Renal cortical epithelial cell (primary cell): ENCODE data around the gene ARHGAP4. TPM values are rescaled to one million over a fixed set of nuclear protein-coding genes. Genes with fewer than 3 reads are reported as not detected.

Source experiments
- DNase-seq: peaks from one replicate; pipeline ENCODE4 v3.0.0-alpha.2; 2011; ENCODE audit warnings: low read depth
- total RNA-seq: library from RNA; depleted of rRNA; stranded (reverse); fragments of >200 nt; gene quantifications from 2 replicates; pipeline ENCODE4 v1.2.3, GENCODE V29; 2014

The ARHGAP4 gene
- total RNA-seq, 1 donor from 2014 or later: 11.8 TPM

DNA sequence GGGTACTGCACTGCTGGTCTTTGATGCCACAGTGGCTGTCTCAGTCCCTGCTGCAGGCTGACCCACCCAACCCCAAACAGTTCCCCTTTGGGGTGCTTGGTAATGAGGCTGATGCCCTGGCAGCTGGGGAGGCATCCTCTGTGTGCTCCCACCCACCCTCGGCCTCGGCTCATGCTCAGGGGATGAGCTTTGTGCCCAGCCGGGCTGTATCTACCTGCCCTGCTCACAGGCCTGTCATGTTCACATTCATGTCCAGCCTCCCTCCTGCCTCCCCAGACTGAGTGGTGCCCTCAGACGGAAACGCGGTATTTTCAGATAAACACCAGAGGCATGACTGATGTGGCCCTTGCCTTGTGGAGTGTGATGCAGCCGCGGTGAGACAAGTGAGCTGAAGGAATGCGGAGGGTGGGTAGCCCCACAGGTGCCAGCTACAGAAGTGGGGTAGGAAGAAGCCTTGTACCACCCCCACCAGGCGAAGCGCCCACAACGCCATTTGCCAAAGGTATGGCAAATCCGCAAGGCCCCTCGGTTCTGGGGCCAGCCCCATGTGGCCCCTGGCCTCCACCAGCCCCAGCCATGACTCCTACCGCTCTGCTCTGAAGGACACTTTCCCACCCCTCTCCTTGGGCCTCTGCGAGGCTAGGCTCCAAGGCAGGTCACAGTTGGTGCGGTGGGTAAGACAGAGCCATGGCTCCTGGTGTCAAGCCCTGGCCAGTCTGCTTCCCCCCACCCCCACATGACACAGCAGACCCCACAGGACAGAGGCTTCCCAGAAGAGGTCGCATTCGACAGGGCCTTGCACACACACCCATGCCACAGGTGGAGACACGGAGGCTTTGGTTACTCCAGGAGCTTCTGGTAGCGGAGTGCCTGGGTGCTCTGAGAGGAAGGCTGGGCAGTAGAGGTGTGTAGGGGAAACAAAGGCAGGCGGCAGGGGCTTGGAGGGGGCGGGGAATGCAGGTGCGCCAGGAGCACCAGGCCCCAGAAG lies 20.2 kb upstream of the ARHGAP4 start:
- DNase-seq: no peak

DNA sequence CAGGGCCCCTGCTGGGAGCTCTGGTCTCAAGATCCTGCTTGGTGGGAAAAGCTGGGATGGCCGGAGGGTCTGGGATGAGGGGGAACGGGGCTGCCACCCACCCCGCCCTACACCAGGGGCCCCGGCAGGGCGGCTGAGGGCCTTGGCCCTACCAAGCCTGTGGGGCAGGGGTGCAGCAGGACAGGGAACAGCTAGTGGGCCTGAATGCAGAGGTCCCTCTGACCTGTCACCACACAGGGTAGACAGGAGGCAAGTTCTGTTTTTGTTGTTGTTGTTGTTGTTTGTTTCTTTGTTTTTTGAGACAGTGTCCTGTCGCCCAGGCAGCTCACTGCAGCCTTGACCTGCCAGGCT lies 18.7 kb upstream of the ARHGAP4 start:
- no peak for DNase-seq

DNA sequence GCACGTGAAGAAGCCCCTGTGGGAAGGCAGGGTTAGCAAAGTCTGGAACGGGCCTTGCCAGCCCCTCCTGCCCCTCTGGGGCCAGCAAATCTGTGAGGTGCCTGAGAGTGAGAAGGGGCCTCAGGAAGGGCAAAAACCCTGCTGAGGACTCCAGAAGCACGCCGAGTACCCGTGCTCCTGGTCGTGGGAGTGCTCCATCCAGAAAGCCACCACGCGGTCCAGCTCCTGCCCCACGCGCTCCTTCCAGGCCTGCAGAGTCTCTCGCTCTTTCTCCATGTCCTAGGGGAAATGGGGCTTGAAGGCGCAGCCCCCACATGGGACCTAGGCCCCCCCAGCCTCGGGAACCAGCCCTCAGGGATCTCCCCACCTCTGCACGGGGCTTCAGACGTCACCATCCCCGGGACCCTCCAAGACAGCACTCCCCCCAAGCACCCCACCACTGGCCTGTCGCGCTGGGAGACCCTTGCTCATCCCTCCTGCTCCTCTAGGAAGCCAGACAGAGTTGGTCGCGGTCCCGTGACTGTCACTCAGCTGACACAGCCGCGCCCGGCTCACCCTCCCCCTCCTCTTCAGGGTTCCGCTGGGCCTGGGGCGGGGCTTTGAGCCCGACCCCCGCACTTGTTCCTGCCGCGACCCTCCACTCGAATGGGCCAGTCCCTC lies 18.2 kb upstream of the ARHGAP4 start, which contains the start of gene RENBP:
TSS of gene RENBP (minus strand) at position 504 of the 660 bp plus-strand sequence. CDS start at position 471, 33 bp downstream.
- no peak for DNase-seq

DNA sequence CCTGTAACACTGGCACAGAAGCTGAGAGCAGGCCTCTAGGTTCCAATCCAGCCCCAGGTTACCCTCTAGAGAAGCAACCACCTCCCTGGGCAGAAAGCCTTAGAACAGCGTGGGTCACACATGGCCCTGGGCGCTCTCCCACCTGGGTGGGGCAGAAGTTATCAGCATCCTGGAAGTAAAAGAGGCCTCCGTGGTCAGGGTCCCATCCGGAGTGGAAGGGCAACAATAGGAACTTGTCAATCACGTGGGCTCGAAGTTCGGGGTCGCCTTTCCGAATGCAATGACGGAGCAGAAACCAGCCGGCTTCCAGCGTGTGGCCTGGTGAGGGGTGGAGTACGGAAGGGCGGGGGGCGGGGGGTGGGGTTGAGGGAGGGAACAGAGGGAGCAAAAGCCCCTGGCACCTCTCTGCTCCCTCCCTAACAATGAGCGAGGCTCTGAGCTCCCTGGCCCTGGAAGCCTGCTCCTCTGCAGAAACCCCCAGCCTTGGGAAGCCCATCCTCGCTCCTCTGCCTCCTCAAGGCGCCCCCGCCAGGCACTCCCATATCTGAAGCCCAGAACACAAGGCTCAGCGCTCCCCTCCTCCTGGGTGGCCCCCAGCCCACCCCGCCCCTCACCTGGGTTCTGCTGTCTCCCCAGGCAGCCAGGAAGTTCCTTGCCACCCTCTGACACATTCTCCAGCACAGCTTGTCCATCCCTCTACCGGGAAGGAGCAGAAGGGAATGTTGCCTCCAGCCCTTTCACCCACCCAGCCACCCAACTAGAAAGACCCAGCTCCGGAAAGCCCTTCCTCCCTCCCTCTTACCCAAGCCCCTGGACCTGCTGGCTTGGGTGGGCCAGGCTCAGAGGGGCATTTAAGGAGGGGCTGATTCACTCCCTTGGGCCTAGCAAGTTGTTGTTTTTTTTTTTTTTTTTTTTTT lies 15.5 kb upstream of the ARHGAP4 start:
- DNase-seq: no peak

DNA sequence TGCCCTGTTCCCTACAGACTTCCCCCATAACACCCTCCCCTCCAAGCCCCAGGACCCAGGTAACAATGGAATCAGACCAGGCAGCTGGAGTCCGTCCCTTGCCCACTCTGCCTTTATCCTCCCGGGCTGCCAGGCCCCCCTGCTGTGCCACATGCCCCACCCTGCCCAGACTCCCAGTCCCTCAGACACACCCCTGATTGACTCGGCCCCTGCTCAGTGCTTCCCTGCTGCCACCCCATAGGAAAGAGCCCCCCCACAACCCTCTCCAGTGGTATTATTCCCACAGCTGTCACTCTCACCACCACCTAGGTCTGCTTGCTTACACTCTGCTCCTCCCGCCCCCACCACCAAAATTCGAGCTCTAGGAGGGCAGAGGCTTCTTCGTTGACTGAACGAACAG lies 13.5 kb upstream of the ARHGAP4 start:
- no peak for DNase-seq

DNA sequence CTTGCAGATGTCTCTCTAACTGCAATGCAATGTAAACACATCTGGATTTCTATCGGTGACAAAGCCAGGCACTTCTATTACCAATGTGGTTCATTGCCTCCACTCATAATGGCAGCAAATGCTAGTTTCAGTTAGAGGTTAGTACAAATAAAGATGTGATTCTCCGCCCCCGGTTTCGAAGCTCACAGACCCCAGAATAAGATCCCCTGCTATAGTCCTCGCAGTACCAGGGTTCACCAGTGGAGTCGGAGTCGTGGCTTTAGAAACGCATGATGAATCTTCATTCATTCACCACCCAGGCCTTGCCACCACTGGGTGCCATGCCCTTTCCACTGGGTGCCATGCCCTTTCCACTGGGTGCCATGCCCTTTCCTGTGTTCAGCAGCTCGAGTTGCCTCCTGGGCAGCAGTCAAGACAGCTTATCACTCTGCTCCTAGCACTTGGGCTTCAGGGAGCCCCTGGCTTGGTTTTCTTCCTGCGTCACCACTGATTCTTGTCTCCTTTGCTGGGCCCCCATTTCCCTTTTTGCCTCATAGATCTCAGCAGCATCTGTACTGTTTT lies 12.2 kb upstream of the ARHGAP4 start:
- DNase-seq: no peak

DNA sequence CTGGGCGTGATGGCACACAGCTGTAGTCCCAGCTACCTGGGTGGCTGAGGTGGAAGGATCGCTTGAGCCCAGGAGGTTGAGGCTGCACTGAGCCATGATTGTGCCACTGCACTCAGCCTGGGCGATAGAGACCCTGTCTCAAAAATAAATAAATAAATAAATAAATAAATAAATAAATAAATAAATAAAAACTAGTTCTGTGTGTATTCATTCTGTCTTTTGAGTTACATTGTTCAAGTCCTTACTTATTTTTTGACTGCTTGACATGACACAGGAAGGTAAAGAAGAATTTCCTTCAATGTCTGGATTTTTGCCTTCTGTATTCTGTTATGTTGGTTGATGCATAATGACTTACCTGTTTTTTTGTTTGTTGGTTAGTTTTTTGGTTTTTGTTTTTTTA lies 11.0 kb upstream of the ARHGAP4 start:
- DNase-seq: no peak

DNA sequence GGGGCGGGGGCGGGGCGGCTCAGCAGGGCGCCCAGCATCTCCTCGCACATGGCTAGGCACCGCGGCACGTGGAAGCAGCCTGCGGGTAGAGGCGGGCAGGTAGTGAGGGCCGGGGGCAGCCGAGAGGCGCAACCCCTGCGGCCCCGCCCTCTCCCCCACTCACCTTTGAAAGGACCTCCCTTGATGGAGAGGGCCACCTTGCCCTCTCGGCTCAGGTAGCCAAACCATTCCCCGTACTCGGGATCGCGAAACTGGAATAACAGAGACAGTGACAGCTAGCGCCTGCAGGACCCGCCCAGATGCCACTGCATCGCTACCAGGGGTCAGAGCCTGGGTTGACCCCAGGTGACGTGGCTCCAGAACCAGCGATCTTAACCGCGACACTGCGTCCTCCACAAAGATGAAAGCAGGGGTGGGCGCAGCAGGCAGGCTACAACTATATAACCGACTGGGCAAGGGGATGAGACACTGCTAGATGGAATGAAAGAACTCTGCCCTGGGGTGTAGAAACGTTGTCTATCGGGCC lies 9.3 kb upstream of the ARHGAP4 start:
- DNase-seq: no peak

DNA sequence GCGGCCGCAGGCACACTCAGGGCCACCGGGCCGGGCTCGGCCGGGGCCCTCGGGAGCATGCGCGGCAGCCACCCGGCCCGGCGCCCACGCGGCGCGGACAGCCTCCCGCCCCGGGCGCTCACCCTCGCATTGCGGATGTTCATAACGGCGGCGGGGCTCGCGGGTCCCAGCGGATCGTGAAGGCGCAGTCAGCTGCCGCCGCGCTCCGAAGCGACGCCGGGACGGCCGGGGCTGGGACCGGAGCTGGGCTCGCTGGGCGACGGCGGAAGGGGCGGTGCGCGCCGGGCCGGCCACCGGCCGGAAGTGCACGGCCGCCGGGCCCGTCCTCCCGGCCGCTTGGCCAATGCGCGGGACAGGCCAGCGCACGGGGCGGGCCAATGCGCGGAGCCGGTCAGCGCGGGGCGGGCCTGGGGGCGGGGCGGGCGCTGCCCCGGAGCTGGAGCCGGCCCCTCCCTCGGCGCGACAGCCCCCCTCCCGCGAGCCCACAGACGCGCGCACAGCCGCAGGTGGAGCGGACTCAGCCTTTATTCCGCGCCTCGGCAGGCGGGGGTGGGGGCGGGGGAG lies 8.8 kb upstream of the ARHGAP4 start, which contains the start of gene NAA10:
TSS of gene NAA10 (minus strand) at position 276 of the 564 bp plus-strand sequence. CDS start at position 143, 133 bp downstream.
- peak; percentile 21 for DNase-seq

DNA sequence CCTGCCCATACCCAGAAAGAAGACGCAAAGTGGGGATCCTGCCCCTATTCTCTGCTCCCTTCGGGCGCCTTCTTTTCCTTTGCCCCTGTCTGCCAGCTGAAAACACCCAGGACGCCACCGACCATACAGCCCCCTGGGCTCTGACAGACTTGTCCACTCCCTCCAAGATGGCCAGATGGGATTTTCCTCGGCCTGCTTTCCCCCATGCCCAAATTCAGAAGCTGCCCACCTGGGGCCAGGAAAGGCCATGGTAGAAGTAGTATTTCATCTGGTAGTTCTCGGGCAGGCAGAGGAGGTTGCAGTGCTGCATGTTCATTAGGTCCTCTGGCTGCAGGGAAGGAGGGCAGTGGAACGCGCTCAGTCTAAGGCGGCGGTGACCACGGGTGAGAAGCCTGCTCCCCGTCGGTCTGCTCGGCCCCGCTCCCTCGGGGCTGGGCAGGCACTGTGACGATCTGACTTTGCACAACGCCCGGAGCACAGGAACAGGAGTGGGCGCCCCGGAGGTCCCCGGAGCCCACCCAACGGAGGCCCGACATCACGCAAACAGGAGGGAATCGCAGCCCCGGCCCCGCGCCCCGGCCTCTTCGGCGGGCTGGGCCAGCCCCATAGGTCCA lies 8.2 kb upstream of the ARHGAP4 start:
- no peak for DNase-seq

DNA sequence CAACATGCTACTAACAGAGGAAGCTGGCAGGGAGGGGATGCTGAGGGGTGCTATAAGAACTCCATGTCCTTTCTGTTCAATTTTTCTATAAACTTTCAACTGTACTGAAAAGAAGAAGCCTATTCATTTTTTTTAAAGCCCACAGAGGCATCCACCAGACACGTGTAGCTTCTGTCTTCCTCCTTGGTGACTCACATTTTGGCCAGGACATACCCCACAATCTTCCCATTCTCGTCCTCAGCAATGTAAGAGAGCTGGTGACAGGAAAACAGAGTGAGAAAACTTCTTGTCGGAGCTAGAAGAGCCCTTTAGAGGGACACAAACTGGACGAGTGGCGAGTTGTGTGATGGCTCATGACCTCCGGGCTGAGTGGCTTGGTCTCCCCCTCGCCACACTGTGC lies 7.7 kb upstream of the ARHGAP4 start:
- DNase-seq: no peak

DNA sequence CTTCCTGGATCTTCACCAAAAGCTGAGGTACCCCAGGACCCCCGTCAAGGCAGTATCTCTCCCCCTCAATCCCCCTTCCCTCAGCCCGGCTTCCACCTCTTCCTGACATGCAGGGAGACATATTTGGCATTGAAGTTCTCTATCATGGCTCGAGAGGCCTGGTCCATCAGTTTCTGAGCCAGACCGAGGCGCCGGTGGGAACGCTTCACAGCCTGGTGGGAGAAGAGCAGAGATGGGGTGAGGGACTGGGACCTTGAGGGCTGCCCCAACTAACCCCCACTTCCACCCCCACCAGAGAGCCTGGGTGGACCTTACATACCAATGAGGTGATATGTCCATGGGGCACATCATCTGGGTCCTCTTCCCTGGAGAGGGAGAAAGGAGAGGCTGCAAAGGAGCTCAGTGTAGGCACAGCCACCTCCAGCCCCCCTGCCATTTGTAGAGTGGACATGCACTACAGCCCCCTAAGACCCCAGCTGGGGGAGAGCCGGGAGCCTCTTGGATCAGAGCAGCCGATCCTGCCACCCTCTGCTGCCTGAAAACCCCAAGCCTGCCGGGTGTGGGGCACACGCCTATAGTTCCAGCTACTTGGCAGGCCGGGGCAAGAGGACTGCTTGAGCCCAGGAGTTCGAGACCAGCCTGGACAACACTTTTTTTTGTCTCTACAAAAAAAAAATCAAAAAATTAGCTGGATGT lies 6.3 kb upstream of the ARHGAP4 start:
- no peak for DNase-seq

DNA sequence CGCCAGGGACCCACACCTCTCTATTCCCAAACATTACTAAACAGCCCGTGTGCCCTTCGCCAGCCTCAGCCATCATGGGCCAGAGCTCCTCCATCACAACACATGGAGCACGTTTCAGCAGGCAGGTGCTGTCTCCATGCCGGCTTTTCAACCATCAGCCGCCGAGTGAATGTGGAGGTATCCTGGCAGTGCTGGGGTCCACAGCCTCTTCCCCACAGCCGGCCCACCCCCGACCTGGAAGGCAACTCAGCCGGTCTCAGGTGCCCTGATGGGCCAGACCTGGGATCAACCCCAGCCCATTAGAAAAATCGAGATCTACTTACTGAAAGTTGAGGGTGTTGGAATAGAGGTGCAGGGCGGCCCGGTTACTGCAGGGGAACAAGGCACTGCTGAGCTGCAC lies 5.7 kb upstream of the ARHGAP4 start:
- DNase-seq: no peak

DNA sequence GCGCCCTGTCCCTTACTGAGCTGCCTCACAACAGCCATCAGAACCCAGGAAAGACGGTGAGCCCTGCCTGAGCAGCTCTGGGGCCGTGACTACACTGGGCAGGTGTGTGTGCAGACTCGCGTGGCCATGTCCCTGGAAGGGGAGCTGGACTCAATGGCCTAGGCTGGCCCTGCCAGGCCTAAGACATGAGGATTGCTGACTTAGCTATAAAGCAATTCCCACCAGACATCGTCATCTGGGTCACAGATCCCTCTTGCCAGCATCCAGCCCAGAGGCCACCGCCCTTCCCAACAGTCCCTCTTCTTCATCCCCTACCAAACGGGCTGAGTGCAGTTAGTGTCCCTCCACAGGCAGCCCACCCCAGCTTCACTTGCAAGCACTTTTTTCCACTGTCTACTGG lies 5.1 kb upstream of the ARHGAP4 start:
- no peak for DNase-seq

DNA sequence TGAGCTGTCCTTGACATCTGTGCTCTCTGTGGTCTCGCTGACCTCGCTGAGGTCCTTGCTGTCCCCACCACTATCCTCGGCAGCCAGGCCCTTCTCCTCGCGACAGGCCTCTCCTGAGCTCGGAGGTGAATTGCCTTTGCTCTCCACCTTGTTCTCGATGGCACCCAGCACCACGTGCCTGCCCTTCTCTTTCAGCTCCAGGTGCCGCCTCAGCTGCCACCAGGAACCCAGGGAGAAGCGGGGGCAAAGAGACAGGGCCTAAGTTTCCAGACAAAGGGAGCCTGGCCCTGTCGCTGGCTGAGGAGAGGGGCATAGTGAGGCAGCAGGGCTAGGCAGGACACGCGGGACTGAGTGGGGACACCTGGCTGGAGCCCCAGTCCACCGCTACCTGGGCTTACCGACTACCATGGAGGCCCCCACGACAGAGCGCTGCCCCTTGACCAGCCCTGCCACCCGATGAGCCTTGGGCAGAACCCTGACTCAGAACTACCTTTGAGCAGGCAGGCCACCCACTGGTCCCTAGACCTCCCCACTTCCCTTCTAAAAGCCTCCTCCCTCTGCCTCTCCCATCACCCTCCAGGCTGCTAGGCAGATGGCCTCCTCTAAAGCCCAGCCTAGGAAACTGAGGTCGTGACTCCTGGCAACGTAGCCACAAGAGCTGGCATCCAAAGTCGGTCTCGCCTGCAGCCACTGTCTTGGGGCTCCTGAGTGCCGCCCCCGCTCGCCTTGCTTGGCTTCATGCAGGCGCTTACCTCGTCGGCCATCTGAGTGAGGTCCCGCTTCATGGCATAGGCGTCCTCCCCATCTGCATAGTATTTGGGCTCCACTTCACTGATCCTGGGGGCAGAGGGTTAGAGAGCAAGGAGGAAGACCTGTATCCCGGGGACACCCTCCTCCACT lies 4.2 kb upstream of the ARHGAP4 start:
- no peak for DNase-seq

DNA sequence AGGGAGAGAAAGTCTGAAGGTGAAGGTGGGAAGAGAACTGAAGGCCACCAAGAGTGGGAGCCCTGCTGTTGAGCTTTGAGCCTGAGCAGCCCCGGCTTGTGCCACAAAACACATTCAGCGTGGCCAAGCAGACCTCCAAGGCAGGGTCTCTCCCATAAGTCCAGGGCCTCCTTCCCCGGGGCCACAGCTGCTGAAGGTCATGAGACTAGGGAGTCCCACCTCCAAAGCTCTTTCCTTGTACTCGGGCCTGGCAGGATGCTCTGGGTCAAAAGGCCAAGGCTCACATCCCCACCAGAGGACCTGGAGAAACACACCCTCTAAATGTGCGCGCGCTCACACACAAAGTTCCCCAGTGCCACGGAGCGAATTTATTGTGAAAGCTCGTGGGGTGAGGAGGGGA lies 3.5 kb upstream of the ARHGAP4 start:
- no peak for DNase-seq

DNA sequence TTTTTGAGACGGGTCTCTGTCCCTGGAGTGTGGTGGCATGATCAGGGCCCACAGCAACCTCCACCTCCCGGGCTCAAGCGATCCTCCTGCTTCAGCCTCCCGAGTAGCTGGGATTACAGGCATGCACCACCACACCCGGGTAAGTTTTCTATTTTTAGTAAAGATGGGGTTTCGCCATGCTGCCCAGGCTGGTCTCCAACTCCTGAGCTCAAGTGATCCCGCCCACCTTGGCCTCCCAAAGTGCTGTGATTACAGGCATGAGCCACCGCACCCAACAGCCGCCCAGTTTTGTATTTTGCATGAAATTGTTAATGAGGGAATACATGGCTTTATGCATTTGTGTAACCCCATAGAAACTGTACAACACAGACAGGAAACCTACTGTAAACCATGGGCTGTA lies 2.8 kb upstream of the ARHGAP4 start:
- DNase-seq: no peak

DNA sequence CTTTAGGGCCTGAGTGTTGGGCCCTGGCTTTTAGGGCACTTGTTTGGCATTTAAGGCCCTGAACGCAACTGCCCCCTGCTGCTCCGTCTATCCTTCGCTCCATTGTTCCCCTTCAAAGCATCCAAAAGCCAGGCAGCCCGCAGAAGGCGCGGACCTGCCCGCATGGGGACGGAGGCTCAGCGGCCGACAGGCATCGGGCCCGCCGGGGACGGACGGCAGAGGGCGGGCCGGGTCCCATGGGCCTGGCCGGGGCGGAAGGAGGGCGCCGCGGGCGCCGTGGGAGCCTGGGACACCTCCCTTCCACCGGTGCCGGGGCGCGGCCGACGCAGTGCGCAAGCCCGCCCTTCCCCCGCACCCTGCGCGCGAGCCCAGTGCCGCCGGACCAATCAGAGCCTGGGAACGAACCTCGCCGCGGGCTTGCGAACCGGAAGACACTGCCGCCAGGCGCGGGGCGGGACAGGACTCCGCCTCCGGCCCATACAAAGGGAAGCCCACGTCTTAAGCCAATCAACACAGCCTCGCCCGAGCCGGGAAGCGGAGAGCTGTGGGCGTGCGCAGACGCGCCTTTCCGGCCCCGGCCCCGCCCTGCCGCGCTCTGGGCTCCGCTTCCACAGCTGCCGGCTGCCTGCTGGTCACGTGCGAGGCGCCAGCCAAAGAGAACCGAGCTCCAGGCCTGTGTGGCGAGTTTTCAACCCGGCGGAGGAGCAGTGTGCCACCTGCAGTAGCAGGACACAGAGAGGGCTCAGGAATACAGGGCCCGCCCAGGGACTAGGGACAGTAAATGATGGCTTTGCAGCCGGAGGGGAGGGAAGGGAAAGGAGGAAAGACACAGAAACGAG lies 2.1 kb upstream of the ARHGAP4 start:
- peak; percentile 93 for DNase-seq
